NCI-H2081 treated with DMSO at 0.1 percent for 48 hours (cell line): Measurements from ENCODE around the gene DLGAP1.
"Not testable (repeated sequence)": the region's sequence is repeated elsewhere in the genome, so short reads cannot be mapped to it uniquely, and the experiment has no call there.

ENCODE experiments used
- DNase-seq: peaks from one replicate; lab custom pipeline; 2025; lab: John Stamatoyannopoulos, UW

DLGAP1 gene

DNA sequence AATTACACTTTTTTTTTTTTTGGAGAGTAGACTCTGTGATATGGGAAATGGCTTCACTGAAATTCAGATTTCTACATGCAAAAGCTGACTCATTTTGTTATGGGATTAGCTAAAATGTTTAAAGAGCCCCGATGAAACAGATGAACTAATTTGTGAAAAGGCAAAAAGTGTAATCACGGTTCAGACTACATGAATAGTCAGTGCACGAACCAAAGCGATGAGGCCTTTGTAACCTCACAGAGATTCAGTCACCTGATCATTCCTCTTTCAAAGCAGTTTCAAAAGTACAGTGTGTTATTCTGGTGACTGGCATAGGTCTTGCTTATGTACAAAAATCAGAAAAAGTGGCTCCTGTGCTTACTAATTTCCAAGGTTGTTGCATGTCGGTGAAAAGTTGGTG lies 960.5 kb downstream of the DLGAP1 start:
- no peak for DNase-seq

DNA sequence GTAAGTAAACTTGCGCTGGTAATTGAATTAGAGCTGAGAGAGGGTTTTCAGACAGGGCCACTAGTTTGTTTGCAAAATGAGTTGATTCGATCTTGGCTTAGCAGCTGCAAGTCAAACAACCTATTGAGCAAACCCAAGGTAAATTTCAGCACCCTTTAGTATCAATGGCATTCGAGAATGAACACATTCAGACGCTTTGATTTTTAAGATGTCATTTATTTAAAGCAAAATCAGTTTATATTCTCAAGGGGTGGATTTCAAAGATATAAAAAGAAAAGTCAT lies 960.9 kb downstream of the DLGAP1 start:
- no peak for DNase-seq

DNA sequence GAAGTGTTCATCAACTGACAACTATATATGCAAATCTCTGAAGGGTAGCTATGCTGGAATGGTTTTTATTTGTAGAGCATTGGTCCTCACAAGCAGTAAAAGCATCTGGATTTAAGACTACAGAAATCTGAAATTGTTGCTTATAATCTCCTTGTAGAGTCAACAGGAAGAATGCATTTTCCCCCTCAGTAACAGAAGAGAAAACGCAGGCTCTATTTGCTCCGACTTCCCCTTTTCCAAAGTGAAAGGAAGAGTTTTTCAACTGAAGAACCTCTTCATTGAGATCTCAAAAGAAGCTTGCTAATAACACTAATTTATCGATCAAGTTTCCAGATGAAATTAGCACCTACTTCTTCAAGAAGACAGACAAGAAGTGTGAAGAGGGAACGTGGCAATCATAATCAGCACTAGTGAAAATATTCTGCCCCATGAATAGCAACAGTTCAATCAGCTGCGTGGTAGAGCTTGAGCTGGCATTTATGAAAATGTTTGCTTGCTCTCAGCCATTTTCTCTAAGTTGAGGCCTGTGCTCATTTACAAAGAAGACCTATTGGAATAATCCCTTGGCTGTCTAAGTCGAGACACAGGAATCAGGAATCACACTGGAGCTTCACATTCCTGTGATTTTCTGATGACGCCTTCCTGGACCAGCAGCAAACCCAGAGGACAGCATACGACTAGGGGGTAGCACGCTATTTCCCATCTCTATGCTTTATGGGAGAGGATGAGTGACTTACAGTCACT lies 961.4 kb downstream of the DLGAP1 start:
- no peak for DNase-seq

DNA sequence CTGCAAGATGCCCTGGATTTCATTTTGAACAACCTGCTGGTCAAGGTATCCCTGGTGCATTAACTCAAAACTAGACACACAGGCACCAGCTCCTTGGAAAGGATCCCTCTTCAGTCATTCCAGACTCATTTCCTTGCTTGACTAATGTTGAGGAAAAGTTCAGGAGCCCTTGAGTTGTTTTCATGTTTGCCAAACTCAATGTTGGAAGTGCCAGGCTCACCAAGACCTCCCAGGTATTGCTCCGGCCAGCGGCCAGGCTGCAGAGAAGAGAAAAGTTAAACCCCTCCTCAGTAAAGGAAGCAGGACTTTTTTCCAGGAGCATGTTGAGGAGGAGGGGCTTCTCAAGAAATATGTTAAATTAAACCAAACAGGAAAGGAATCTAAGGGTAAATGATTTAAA lies 962.4 kb downstream of the DLGAP1 start:
- no peak for DNase-seq

DNA sequence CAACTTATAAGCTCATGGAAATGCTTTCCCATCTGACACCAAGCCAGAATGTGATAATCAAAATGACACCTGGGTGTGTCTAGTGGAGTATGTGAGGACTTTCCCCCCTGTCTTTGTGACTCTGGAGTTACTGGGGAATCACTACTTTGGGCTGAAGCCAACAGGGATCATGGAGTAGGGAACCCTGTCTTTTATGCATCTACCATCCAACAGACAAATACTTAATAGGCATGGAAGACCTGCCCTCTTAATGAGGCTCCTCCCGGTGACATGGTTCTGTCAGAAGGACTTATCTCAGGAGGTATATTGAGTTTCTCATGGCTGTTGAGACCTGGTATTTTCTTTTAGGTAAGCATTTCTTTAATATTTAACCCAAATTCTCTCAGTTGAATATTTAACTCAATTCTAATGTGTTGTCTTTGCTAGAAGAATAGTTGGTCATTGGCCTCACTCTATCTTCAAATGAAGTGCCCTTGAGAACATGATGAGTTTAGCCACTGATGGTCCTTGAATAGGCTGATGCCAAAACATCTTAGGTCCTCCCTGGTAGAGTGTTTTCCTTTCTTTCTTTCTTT lies 963.0 kb downstream of the DLGAP1 start:
- DNase-seq = no peak

DNA sequence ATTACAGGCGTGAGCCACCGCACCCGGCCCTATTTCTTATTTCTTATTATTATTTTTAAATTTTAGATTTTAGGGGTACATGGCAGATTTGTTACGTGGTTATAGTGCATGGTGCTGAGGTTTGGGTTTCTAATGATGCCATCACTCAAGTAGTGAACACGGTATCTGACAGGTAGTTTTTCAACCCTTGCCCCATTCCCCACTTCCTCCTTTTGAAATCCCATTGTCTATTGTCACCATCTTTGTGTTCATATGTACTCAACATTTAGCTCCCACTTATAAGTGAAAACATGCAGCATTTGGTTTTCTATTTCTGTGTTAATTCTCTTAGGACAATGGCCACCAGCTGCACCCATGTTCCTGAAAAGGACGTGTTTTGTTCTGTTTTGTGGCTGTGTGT lies 965.6 kb downstream of the DLGAP1 start:
- DNase-seq = no peak

DNA sequence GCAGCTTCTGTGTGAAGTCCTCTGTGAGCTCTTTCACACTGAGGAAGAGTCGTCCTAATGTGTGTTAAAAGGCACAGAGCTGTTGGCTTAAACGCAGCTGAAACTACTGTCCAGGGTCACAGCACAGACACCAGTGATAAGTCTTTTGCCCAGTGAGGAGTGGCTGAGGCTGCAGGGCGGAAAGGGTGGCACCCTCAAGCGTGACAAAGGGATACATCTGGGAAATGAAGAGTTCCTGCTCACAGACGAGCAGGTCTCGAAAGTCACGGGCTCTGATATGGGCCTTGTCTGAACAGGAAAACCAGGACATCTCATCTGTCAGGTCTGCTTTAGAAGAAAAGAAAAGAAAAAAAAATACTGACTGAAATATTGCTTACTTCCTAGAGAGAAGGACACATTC lies 968.6 kb downstream of the DLGAP1 start:
- DNase-seq = no peak

DNA sequence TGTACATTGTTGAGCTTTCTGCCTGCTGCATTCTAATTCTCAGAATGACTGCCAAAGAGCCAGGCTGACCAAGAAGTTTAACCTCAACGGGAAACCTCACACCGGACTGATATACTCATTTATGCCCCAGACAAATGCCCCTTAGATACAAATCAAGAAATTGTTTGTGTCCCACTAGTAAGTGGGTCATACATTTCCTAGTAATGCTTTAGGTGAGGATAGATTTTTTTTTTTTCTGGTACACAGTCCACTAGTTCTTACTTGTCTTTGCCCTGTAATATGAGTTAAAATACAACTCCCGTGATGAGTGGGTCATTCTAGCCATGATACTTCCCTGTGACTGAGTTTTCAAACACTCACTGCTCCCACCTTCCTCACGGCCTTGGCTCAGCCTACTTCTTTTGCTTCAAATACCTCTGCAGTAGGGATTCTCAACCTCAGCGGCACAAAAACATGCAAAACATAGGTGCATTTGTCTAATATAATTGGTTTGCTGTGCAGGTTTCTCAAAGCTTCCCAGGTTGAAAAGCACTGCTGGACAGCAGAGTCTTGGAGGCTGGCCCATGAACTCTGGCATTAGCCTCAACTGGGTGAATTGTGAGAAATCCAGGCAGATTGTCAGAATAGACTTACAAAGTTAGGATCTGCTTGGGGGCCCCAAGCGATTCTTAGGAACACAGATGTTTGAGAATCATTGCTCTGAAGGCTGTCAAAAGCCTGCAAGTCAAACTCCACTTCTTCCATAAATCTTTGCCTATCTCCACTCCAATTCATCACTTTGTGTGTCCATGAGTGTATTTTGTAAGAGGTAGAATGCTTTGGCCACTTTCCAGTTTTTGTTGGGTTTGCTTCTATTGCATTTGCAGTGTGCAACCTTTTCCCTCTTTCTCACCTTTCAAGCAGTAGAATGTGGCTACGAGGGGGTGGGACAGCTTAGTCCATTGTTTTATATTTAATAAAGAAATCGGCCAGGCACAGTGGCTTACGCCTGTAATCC lies 969.7 kb downstream of the DLGAP1 start:
- DNase-seq = no peak

DNA sequence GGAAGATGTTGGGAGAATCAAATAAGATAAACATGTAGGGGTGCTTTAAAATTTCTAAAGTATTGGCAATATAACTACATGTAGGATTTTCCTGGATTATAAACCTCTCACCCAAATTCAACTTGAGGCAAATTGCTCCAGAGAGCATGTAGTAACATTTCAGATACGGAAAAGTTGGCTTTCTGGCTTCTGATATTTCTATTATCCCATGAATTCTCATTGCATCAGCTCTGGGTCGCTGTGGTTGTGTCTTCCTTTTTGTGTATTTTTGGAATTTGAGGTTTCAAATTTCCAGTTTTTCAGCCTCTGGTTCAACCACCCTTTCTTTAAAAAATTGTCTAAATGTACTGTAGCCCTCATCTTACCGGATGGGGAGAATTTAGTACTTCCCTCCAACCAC lies 972.8 kb downstream of the DLGAP1 start:
- DNase-seq = no peak

DNA sequence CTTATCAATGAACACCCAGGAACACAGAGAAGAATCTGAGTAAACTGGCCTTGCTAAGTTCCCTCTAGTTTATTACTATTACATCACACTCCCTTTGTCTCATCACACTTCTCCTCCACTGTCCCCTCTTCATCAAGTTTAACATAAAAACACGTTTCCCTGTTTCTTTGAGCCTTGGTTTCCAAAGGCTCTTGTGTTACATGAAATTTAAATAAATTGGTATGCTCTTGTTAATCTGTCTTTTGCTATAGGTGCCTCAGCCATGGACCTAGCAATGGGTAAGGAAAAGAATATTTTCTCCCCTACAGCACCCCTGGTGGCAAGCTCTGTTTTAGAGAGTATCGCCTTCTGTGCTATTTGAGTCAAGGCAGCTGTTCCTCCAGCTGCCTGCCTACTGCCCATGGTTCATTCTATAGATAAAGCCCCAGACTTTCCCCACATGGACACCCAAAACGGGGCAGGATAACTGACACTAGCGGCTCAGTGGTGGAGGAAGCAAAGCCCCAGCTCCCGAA lies 973.4 kb downstream of the DLGAP1 start:
- no peak for DNase-seq

DNA sequence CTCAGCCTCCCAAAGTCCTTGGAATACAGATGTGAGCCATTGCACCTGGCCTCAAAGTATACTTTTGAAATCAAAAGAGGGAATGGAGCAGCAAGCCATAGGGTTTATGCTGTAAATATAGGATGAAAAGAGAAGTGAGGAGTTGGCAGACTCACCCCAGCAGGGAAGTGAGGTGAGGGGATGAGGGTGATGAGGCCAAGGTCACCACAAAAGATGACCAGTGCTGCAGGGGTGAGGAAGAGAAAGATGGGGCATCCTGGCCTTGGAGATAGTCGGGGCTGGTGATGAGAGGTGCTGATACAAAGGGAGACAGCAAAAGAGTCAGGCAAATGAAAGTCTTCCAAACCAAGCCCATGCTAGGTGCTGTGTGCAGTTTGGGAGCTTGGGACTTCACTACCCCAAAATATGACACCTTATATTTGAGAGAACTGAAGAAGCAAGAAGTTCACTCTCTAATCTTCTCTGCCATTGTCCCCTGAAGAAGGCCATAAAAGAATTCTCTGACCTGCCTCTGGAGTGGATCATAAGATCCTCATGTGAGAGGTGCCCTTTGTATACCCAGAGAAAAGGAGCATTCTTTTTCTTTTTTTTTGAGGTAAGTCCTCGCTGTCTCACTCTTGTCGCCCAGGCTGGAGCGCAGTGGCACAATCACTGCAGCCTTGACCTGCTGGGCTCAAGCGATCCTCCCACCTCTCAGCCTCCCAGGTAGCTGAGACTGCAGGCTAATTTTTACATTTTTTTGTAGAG lies 974.1 kb downstream of the DLGAP1 start:
- no peak for DNase-seq

DNA sequence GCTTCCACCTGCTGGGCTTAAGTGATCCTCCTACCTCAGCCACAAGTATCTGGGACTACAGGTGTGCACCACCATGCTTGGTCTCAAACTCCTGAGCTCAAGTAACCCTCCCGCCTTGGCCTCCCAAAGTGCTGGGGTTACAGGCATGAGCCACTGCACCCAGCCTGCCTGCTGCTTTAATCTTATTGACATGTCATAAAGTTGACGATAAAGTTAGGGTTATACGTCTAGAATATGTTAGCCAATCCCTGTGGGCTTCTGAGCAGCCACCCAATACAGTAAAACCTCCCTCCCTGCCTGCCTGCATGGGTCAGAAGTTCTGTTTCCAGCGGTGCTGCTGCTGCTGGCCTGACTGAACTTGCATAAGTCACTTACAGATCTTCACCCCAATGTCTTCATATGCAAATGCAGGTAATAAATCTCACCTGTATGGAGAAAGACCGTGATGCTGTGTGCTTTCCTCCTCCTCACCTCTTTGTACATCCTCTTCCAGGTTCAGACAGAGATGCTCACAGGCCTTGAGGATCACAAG lies 975.1 kb downstream of the DLGAP1 start:
- DNase-seq = no peak

DNA sequence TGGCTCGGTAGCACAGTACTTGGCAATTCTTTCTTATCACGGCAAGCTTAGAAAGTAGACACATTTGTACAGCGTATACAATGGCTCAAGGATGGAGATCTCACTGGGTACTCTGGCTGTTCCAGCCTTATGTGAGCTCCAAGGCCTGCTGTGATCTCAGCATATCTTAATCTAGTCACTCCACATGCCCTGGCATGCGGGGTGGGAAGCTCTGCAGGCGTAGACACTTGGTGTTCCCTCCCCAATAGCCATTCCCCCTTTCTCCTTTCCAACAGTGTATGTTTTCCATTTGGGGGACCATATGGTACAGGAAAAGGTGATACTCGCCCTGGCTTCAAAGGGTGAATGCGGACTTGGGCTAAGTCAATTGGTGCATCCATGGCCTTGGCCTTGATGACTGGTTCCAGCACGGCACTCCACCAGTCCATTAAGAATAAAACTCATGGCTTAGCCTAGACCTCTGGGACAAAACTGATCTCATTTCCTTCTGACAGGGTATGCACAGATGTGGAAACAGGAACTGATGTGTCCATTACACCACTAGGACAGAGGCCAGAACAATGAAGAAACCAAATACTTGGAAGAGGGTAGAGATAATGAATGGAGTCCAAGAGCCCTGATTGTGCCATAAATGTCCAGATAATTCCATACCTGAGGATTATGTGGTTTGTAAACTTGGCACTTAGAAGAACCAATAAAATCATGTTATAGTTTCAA lies 976.7 kb downstream of the DLGAP1 start:
- no peak for DNase-seq

DNA sequence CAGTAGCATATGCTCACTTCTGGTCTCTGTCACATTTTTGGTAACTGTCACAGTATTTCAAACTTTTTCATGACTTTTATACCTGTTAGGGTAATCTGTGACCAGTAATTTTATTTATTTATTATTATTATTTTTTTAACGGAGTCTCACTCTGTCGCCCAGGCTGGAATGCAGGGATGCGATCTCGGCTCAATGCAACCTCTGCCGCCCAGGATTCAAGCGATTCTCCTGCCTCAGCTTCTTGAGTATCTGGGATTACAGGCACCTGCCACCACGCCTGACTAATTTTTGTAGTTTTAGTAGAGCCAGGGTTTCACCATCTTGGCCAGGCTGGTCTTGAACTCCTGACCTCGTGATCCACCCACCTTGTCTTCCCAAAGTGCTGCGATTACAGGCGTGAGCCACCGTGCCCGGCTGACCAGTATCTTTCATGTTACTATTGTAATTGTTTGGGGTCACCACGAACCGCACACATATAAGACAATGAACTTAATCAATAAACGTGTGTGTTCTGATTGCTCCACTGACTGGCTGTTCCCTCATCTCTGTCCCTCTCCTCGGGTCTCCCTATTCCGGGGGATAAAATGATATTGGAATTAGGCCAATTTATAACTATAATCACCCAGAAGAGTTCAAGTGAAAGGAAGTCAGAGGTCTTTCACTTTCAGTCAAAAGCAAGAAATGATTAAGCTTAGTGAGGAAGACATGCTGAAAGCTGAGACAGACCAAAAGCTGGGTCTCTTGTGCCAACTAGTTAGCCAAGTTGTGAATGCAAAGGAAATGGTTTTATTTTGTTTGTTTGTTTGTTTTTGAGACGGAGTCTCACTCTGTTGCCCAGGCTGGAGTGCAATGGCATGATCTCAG lies 982.2 kb downstream of the DLGAP1 start:
- no peak for DNase-seq

DNA sequence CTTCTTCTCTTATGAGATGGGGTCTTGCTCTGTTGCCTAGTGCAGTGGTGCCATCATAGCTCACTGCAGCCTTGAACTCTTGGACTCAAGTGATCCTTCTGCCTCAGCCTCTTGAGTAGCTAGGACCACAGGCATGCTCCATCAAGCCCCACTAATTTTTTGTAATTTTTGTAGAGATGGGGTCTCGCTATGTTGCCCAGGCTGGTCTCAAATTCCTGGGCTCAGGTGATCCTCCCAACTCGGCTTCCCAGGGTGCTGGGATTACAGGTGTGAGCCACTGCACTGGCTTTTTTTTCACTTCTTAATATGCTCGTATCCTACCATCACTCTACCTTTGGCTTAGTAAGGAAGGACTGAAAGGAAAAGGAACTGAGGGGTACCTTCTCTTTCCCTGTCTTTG lies 983.0 kb downstream of the DLGAP1 start:
- DNase-seq = not testable (repeated sequence)

DNA sequence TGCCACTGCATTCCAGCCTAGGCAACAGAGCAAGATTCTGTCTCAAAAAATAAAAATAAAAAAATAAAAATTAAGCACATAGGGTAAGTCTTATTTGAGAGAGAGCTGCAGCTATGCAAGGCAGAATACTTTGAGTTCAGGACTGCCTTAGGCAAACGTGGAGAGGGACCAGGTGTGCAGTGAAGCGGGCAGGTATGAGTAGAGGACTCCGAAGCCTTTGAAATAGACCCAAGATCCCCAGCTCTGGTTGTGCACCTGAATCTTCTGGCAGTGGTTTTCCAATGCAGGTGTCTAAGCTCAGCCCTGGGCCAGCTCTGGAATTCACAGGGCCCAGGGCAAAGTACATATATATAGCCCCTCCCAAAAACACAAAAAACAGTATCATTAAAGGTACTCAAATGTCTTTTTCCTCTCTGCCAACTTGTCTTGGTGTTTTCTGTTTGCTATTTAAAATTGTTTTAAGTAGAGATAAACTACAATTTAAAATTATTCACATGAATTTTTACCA lies 983.9 kb downstream of the DLGAP1 start:
- DNase-seq = no peak

DNA sequence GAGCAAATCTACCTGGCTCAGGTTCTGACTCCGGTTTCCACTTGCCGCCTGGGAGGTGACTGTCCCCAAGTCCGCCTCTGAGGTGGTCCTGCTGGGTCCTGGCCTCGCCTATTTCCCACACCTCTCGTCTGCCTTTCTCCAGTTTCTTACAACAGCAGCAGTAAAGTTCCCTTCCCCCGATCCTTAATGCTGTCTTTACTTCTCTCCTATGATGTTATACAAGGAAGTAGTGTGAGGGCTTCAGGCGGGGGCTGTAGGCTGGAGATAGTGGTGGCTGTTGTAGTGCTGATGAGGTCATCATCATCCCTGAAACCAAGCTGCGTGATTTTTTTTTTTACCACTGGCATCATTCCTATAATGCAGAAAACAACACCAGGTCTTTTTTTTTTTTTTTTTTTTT lies 986.3 kb downstream of the DLGAP1 start:
- DNase-seq = no peak

DNA sequence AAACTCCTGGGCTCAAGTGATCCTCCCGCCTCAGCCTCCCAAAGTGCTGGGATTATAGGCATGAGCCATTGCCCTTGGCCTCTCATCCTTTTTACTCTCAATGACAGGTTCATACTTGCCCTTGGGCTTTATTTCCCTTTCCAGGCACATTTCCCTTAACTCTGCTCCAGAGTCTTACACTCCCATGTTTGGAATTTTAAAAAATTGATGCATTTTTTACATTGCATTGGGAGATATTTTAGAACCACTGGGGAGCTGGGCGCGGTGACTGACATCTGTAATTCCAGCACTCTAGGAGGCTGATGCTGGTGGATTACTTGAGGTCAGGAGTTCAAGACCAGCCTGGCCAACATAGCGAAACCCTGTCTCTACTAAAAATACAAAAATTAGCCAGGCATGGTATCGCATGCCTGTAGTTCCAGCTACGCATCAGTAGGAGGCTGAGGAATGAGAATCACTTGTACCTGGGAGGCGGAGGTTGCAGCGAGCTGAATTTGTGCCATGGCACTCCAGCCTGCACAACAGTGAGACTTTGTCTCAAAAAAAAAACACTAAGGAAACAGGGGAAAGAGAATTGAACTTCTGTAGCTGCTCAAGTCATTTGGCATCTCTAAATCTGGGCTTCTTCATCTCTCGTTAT lies 986.9 kb downstream of the DLGAP1 start:
- DNase-seq = no peak

DNA sequence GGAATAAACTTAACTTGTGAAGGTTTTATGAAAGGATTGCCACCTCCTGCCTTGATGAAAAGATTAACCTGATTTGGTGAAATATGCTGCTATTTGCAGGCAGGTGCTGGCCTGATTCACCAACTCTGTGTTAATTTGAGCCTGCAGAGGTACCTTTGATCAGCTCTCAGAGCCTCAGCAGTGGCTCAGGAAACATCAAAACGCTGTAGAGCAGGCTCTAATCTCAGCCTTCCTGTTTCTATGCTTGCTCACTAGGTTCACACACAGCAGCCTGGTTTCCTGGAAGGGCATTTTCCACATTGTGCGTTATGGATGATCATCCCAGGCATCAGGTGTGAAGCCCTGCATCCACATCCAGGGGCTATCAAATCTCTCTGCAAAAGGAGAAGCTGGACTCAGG lies 988.2 kb downstream of the DLGAP1 start:
- DNase-seq = no peak

DNA sequence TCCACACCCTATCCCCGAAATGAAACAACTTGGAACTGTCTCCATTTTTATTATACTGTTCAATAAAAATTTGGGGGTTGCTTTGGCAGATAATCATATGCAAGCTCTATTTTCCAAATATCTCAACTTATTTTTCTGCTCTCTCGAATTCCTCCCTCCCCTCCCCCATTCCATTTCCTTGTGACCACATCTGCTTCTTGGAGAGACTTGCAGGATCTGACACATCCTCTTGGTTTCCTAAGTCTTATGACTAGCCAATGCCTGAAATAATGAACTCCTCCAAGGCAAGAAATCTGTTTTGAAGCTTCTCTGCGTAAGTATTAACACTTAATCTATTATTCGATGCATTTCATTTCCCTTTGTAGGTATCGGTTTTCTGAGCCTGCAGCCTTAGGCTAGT lies 989.1 kb downstream of the DLGAP1 start:
- no peak for DNase-seq
